OCI-LY3 (cell line): ENCODE measurements around the gene PTPRH.

Experiments
- EZH2phosphoT487 ChIP-seq: fragments of 200-600 bp; shearing (Covaris generic); IDR thresholded peaks from 2 replicates; pipeline ENCODE4 v1.6.1; 2018; ENCODE audit warnings: antibody characterized with exemption, mixed run types, low read depth
- TF ChIP-seq, protein P1 (sequence below): fragments of 200-600, 300-600 bp; sonication (generic); IDR thresholded peaks from 2 replicates; pipeline ENCODE4 v1.5.1; 2014; ENCODE audit warnings: antibody characterized with exemption, low read length, low read depth

- TF ChIP-seq EZH2phosphoT487 = no peak
- TF ChIP-seq, protein P1, sequence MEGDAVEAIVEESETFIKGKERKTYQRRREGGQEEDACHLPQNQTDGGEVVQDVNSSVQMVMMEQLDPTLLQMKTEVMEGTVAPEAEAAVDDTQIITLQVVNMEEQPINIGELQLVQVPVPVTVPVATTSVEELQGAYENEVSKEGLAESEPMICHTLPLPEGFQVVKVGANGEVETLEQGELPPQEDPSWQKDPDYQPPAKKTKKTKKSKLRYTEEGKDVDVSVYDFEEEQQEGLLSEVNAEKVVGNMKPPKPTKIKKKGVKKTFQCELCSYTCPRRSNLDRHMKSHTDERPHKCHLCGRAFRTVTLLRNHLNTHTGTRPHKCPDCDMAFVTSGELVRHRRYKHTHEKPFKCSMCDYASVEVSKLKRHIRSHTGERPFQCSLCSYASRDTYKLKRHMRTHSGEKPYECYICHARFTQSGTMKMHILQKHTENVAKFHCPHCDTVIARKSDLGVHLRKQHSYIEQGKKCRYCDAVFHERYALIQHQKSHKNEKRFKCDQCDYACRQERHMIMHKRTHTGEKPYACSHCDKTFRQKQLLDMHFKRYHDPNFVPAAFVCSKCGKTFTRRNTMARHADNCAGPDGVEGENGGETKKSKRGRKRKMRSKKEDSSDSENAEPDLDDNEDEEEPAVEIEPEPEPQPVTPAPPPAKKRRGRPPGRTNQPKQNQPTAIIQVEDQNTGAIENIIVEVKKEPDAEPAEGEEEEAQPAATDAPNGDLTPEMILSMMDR = no peak
Observed at GRCh38 chr19:55158423-55158822, 50.9 kb downstream of the PTPRH start.
